HG03108 (cell line): ENCODE data around the gene GPD2.
"Not testable (repeated sequence)": the region's sequence is repeated elsewhere in the genome, so short reads cannot be mapped to it uniquely, and the experiment has no call there.

ENCODE experiments used
- ATAC-seq: cut with Tn5 transposase; IDR thresholded peaks from one replicate; pipeline ENCODE4 v1.9.1; 2021; ENCODE audit warnings: moderate library complexity; ENCODE audit not compliant: unreplicated experiment

GPD2 gene

DNA sequence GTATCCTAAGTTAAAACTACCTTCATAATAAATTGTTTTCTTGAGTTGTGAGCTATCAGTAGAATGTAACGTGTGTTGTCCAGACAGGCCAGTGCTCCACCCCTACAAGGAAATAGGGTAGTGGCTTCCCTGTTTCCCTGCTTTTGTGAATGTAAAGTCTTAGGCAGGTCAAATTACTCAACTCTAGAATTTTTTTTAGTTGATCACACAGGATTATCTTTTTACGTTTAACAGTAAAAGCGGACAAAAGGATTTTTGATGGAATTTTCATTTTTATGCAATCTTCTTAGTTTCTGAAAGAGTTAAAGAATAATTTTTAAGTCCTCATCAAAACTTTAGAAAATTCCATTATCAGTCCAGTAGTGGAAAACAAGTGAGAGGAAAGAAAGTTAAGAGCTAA is 38.2 kb downstream of the GPD2 start:
- no peak for ATAC-seq

DNA sequence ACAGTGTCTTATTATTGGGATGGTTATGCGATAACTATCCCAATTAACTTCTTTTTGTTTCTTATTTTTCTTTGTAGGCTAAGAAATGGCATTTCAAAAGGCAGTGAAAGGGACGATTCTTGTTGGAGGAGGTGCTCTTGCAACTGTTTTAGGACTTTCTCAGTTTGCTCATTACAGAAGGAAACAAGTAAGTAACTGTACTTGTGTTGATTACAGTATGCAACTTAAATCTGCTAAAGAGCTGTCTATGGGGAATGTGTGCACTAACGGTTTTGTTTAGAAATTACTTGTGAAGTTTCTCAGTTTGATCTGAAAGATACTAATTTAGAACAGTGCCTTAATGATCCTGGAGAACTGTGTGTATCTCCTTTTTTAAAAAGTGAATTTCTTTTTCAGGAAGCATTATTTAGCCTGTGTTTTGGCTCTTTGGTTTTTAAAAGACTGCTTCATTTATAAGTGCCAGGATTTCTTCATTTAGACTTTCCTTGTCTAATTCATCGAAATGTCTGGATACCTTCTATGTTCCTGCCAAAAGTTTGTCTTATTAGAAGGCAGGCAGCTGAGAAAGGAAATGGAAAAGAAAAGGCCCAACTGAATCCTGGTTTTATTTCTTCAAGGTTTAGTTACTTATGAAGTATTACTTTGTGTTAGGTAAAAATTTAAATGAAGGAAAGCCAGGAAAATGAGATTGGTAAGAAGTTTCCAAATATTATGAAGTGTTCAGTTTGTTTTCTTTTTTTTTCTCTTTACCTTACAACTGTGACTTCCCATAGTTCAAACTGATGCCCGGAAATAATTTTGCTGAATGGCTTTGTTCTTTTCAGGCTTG is 40.1 kb downstream of the GPD2 start:
- ATAC-seq = peak; percentile 45

DNA sequence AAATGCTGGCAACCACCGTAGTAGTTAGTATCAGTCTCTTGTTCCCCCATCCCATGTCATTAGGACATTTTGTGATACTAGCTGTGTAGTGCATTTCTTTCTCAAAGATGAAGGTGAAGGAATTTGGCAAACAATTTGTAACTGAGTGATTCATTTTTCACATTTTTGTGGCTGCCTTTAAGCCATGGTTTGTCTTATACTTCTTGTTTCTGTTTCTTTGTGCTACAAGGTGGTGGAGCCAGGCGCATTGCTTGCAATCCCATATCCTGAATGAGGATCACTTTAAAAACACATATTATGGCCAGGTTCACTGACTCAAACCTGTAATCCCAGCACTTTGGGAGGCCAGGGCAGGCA is 40.6 kb downstream of the GPD2 start:
- peak; percentile 59 for ATAC-seq

DNA sequence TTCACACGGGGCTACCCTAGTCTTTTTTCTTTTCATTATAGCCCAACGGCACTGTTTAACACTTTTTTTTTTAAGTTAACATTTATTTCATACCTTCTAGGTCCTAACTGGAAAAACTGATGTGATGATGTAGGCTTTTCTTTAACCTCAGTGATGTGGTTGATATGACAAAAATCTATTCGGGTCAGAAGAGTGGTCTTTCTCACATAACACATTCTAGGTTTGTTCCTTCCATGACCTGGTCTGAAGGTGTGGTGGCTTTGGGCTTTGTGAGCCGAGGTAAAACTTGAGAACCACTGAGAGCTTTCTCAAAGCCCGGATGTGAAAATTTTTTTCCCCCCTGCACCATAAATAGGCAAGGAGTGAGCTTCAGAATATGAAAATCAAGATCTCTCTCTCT is 44.2 kb downstream of the GPD2 start:
- ATAC-seq = no peak

DNA sequence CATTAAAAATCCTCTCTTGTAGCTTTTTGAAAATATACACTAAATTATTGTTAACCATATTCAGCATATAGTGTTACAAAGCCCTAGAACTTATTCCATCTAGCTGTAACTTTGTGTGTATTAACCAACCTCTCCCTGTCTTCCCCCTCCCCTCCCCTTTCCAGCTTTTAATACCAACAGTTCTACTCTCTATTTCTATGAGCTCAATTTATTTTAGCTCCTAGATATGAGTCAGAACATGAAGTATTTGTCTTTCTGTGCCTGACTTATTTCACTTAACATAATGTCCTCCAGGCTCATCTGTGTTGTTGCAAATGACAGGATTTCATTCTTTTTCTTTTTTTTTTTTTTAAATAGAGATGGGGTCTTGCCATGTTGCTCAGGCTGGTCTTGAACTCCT is 45.1 kb downstream of the GPD2 start:
- no peak for ATAC-seq

DNA sequence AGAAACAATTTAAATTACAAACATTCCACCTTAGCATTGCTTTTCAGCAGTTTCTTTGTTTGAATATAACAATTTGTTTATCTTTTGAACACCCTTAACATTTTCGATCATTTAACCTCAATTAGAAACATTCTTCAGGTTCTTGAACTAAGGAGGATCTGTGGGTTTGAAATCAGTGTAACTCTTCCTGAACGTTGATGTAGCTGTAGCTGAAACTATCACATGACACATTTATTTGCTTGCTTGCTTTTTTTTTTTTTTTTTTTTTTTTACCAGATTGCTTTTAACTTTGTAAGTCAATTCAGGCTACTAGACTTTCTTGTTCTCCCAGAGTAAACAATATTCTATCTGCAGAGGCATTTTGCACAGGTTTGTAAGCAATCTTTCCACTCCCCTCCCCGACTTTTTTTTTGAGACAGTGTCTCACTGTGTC is 47.6 kb downstream of the GPD2 start:
- no peak for ATAC-seq

DNA sequence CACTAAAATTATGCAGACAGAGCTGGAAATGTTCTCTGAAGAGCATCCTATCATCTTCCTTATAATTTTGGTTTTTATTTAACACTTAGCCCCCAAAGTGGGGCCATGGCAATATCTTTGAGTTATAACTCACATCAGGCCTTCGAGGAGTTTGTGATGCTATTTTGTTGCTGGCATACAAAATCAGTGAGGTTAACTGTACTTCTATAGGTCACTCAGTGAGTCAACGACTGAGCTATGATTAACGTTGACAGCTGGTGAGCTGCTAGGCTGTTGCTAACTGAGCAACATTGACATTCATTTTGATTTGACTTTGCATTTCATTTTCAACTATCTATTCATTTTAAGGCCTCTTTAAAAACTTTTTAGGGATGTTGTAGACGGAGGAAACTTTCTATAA is 50.0 kb downstream of the GPD2 start:
- ATAC-seq = no peak

DNA sequence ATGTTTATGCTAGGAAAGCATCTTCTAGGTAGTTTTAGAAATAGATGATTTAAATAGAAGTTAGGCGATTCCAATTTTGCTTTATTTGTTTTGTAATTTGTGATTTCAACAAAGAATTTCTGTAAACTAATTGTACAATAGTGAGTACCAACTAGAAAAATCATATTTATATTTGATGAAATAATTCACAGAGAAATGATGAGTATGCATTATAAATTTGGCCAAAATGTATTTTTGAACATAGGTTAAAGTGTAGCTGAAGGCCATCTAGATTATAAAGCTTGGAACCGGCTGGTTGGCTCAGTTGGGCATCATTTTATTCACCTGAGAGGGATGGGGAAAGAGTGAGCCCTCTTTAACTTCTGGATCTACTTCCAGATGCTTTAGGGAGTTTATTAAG is 50.4 kb downstream of the GPD2 start:
- ATAC-seq = no peak

DNA sequence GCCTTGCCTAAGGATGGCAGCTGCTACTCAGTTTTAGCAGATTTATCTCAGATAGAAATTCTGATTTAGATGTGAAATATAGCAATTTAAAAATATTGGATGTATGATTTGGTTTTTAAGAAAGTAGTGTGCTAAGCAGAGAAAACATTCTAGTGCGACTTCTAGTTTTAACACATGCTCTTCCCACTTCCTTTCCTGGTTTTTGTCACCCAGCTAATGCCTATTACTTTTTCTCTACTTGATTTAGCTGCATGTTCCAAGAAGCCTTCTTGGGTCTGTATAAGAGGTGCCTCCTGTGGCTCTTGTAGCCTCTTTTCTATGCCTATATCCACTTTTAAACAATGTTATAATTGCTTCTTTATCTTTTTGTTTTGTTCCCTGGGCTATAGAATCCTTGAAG is 53.0 kb downstream of the GPD2 start:
- no peak for ATAC-seq

DNA sequence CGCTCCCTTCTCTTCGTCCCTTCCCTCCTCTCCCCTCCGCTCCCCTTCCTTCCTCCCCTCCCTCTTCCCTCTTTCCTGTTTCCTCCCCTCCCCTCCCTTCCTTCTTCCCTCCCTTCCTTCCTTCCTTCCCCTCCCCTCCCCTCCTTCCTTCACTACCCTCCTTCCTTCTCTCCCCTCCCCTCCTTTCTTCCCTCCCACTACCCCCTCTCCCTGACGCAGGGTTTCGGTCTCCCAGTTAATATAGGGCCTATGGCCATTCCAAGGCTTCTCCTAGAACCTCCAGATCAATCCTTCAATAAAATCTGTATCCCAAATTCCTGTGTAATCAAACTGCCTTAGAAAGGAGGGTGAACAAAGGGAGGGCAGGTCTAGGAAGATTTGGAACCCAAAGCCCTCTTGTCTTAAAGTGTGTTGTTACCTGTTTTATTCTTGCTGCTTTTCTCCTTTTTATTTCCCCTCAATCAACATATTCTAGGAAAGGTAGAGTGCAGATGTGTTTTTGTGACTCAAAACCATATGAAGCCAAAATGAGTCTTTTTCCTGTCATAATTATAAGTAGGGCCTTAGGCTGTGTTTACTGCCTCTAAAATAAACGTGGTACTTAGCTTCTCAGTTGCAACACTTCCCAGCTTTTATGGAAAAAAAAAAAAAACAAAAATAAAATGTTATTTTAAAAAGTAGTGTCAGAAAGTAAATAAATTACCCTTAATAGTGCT is 53.7 kb downstream of the GPD2 start:
- ATAC-seq = no peak

DNA sequence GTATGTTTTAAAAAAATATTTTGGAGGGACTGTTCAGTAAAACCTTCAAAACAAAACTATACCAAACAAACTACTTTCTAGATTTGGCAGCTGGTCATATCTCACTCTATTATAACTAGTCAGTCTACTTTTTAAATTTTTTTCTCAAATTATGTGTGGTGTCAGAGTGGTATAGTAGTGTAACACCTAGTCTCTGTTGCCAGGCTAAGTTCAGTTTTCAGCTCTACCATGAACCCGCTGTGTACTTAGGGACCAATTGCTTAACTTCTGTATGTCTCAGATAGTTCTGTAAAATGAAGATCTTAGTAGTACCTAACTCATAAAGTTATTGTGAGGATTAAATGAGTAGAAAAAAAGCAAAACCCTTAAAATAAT is 54.3 kb downstream of the GPD2 start:
- ATAC-seq = no peak

DNA sequence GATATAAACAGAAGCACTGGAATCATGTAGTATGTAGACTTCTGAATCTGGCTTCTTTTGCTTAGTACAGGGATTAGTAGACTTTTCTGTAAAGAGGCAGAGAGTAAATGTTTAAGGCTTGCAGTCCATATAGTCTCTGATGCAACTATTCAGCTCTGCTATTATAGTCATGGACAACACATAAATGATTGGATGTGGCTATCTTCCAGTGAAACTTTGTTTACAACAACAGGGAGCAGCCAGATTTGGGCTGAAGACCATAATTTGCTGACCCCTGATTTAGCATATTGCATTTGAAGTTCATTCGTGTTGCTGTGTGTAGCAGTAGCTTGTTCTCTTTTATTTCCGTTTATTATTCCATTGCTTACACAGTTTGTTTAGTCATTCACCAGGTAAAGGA is 55.0 kb downstream of the GPD2 start:
- ATAC-seq = no peak

DNA sequence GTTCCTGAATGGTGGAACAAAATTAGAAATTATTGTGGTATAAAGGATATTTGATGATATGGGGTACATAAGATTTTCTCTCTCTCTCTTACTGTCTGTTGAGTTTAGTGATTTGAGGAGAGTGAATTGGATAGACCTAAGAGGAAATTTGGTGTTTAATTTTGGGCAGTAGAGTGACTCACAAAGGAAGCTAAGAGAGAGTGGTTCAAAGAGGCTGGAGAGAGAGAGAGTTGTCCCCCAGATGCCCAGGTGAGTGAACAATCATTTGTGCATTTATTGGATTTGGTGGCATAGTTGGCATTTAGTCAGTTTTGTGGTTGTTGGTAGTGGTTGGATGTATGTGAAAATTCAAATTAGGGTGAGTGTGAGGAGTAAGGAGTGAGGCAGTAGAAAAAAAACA is 56.8 kb downstream of the GPD2 start:
- ATAC-seq = no peak

DNA sequence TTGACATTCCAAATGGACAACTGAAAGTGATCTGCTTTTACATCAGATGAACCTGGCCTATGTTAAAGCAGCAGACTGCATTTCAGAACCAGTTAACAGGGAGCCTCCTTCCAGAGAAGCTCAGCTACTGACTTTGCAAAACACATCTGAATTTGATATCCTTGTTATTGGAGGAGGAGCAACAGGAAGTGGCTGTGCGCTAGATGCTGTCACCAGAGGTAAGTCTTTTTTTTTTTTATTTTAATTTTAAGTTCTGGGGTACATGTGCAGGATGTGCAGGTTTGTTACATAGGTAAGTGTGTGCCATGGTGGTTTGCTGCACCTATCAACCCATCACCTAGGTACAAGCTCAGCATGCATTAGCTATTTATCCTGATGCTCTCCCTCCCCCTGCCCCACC is 59.8 kb downstream of the GPD2 start:
- not testable (repeated sequence) for ATAC-seq

DNA sequence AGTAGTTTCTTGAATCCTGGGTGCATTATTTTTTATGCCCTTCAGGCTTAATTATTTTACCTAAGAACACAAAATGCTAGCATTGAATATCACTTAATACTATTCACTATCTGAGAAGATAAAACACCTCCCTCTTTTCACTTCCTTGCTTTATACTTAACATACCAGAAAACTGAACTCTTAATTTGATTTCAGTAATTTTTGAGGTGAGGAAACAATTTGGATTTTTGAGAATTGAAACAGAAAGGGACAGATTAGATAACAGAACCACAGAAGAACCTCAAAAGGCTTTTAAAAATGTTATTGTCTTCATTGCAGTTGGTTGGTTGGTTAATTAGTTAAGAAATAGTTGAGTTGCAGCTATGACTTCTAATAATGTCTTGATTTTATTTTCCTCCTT is 69.5 kb downstream of the GPD2 start:
- peak; percentile 73 for ATAC-seq

DNA sequence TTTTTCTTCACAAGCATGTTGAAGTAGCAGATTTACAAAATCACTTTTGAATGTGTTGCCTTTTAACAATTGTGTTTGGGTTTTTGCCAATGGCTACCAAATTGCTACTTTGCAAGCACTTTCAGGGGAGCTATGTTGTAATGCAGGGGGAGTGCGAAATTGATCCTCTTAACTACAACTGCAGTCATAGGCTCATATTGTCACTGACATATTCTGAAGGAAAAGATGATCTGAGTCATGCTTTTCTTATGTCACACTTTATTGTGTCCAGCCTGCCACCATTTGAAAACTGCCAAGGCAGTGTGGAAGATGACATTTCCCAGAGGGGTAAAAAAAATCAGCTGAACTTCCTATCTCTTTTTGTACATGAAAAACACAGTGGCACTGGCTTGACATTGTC is 74.9 kb downstream of the GPD2 start:
- ATAC-seq = no peak

DNA sequence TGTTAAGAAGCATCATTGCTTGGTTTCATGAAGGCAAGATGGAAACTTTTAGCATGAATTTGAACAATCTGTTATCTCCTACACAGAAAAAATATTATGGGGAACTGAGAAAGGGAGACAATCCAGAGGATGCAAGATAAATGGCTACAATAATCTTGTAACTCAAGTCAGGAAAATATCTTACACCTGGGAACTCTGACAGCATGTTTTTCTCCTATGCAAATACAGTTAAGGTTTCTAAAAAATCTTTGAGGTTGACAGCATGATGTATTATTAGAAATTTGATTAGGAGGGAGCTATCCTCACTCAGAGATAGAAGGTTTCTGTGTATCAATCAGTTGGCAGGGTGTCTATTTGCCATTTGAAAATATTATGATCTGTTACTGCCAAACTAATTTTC is 75.6 kb downstream of the GPD2 start:
- ATAC-seq = peak; percentile 63

DNA sequence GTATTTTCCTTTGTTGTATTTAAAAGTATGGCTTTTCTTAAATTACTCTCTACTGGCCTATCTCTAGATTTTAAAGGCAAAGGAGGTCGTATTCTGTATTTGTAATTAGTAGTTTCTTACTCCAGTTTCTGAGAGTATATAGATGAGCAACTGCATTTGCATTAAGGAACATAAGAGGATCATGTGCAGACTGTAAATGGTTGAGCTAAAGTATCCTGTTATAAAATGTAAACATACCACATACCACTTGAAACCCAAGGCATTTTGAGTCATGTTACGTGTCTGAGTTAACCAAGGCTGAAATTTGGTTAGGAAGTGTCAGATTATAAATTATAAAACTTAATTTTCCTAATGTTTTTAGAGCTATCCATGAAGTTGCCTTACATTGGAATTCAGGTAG is 76.3 kb downstream of the GPD2 start:
- ATAC-seq = no peak

DNA sequence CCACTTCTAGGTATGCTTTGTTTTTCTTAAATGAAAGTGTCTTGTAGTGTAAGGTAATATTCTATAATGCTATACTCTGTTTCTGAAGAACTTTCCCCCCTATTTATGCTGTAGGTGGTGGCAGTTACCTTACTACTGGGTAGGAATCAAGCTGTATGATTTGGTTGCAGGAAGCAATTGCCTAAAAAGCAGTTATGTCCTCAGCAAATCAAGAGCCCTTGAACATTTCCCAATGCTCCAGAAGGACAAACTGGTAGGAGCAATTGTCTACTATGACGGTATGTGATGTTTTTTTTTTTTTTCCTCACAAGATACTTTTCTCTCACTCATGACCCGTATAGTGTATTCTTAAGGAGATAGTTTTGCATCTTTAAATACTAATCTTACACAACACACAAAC is 77.0 kb downstream of the GPD2 start:
- no peak for ATAC-seq

DNA sequence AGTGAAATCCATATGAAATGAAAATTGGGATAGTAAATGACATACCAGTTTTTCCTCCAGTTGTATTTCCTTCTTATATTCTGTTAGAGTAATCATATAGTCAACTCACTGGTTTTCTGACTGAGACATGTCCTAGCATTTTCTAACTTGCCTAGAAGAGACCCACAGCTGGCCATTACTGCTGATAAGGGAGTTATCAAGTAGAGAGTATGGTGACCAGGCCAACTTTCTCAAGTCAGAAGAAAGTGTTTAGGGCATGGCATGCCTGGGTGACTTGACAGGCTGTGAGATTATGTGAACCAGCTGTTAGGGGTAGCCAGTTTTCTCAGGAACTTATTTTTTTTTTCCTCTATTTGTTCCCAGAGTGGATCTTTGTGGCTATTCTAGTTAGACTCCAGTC is 81.2 kb downstream of the GPD2 start:
- ATAC-seq = no peak

DNA sequence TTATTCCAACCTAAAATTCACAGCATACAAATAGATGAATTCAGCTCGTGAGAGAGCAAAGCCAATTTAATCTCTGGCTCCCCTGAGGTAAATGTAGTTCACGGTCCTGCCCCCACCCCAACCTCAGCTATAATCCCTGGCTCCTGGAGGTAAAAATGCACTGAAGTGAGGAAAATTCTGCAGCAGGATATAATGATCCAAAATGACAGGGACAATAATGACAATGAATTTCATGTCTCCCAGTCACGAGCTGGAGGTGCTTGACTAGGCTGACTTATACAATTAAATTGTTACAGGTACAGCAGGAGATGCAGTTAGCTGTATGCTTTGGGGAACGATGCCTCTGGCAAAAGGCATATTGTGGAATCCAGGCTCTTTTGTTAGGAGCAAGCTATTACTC is 82.0 kb downstream of the GPD2 start:
- no peak for ATAC-seq

DNA sequence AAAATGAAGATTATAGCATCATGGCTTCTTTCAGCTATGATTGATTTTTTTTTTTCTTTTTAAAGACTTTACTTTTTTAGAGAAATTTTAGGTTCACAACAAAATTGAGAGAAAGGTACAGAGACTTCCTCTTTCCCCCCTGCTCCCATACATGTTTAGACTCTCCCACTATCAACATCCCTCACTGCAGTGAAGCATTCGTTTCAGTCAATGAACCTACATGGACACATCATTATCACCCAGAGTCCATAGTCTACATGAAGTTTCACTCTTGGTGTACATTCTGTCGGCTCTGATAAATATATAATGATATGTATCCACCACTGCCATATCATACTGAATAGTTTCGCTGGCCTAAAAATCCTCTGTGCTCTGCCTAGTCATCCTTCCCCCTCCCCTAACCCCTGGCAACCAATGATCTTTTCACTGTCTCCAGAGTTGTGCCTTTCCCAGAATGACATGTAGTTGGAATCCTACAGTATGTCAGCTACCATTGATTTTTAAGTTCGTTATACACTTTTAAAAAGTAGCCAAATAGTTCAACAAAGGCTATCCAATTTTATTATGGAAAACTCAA is 86.8 kb downstream of the GPD2 start:
- ATAC-seq = no peak
